ENCODE measurements around the gene TLCD2. TPM values are rescaled to one million over a fixed set of nuclear protein-coding genes. Genes with fewer than 3 reads are reported as not detected.
"Not testable (repeated sequence)": the region's sequence is repeated elsewhere in the genome, so short reads cannot be mapped to it uniquely, and the experiment has no call there.

TLCD2 gene
- total and polyA plus RNA-seq, 9 donors, result 1.5 to 9.1 (median 5.6) TPM

DNA sequence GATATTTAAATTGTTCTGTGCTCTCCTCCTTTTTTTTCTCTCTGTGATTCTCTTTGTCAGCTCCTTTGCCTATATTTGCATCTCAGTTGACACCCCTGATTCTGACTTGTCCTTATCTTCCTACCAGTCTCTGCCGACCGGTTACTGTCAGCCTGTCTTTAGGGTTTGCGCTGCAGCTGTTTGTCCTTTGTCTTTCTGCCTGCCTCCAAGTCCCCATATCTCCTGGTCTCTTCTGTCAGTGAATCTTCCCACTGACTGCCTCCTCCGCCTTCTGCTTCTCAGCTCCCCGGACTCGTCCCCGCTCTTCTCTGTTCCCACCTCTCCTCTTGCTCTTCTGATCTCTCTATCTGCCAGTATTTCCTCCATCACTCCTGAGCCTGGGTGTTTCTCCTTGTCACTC is 5.2 kb downstream of the TLCD2 start:
- intact Hi-C loops (cut with DNase I), result loop anchor here in 3 of 4 donors (5.0 to 10.0 kb wide), 3 partner anchors 33 to 50 kb away; no protein-coding TSS in a partner anchor
- H3K4me1 ChIP-seq (ENCODE audit: insufficient read depth), result no peaks in the 10 kb centered on the region
- WGBS, 3 donors, result 71 to 73% (median 71%) methylated on average over 7 of the region's 7 CpGs
- no peak overlapping the region for H3K27ac ChIP-seq
- H3K9me3 ChIP-seq, result no peaks in the 10 kb centered on the region
- no peak for DNase-seq
- no peaks in the 10 kb centered on the region for H3K36me3 ChIP-seq
- H3K27me3 ChIP-seq, result no peaks in the 10 kb centered on the region
- H3K4me3 ChIP-seq, result no peak overlapping the region
- TF ChIP-seq, protein P1, sequence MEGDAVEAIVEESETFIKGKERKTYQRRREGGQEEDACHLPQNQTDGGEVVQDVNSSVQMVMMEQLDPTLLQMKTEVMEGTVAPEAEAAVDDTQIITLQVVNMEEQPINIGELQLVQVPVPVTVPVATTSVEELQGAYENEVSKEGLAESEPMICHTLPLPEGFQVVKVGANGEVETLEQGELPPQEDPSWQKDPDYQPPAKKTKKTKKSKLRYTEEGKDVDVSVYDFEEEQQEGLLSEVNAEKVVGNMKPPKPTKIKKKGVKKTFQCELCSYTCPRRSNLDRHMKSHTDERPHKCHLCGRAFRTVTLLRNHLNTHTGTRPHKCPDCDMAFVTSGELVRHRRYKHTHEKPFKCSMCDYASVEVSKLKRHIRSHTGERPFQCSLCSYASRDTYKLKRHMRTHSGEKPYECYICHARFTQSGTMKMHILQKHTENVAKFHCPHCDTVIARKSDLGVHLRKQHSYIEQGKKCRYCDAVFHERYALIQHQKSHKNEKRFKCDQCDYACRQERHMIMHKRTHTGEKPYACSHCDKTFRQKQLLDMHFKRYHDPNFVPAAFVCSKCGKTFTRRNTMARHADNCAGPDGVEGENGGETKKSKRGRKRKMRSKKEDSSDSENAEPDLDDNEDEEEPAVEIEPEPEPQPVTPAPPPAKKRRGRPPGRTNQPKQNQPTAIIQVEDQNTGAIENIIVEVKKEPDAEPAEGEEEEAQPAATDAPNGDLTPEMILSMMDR (IDR thresholded peaks at IDR 0.05), result no peak

DNA sequence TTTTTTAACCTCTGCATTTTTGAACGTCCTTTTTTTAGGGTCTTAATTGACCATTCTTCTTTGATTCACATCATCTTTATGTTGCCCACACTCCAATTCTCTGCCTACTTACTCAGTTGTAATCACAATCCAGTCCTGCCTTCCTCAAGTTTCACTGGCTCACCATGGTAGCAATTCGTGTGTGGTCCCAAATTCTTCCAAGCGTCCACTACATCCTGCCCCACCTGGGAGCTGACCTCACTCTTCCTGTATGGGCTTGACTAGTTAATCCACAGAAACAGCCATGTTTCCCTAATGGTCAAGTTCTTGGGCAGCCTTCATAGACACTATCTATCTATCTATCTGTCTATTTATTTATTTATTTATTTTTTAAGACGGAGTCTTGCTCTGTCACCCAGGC is 7.1 kb downstream of the TLCD2 start:
- TF ChIP-seq EP300 (IDR thresholded peaks at IDR 0.05) (no peak), POLR2A (IDR thresholded peaks at IDR 0.05) (no peak)
- TF ChIP-seq, protein P1 (IDR thresholded peaks at IDR 0.05), result no peak
- H3K9me3 ChIP-seq, result no peaks in the 10 kb centered on the region
- H3K36me3 ChIP-seq, result no peaks in the 10 kb centered on the region
- no peak overlapping the region for H3K27ac ChIP-seq
- no peaks in the 10 kb centered on the region for H3K4me1 ChIP-seq (ENCODE audit: insufficient read depth)
- intact Hi-C loops (cut with DNase I), result loop anchor here in 1 of 4 donors (10.0 kb wide), 1 partner anchor 48 kb away; no protein-coding TSS in a partner anchor
- WGBS, 3 donors, result 37 to 49% (median 46%) methylated on average over 4 of the region's 4 CpGs
- H3K4me3 ChIP-seq, result no peak overlapping the region
- no peaks in the 10 kb centered on the region for H3K27me3 ChIP-seq
- no peak for DNase-seq

DNA sequence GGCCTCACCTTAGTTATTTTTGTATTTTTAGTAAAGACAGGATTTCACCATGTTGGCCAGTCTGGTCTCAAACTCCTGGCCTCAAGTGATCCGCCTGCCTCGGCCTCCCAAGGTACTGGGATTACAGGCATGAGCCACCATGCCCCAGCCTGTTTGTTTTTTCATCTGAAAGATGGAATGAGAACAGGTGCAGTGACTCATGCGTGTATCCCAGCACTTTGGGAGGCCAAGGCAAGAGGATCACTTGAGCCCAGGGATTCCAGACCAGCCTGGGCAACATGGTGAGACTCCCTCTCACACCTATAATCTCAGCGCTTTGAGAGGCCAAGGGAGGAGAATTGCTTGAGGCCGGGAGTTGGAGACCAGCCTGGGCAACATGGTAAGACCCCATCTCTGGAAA is 10.3 kb downstream of the TLCD2 start:
- not testable (repeated sequence) for H3K27me3 ChIP-seq; H3K27ac ChIP-seq; DNase-seq; H3K9me3 ChIP-seq; H3K4me1 ChIP-seq (ENCODE audit: insufficient read depth); H3K36me3 ChIP-seq; H3K4me3 ChIP-seq
- 84 to 92% (median 87%) methylated on average over 5 of the region's 5 CpGs for WGBS, 3 donors
- intact Hi-C loops (cut with DNase I), result loop anchor here in 1 of 4 donors (10.0 kb wide), 1 partner anchor 45 kb away; no protein-coding TSS in a partner anchor

DNA sequence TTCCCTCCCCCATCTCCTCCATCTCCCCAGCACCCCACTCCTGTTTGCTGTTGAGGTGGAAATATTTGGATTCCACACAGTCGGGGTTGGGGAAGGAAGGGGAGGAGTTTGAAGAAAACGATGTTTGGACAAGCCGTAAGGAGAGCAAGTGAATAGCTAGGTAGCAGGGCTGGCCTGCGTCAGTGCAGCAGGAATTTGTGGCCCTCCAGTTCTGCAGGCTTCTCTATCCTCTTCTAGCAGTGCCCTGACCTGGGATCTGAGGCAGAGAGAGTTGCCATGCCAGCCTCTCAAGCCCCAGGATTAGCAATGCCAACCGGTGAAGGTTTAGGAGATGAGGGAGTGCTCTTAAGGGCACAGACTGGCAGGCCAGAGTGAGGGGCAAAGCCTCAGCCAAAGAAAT is 12.5 kb downstream of the TLCD2 start:
- H3K4me3 ChIP-seq, result no peak overlapping the region
- H3K4me1 ChIP-seq (ENCODE audit: insufficient read depth), result no peaks in the 10 kb centered on the region
- DNase-seq, result no peak
- peaks cover 0 to 3% of the 10 kb centered on the region in 2 donors for H3K9me3 ChIP-seq
- TF ChIP-seq POLR2A (IDR thresholded peaks at IDR 0.05) (no peak), EP300 (IDR thresholded peaks at IDR 0.05) (no peak)
- TF ChIP-seq, protein P1 (IDR thresholded peaks at IDR 0.05), result no peak
- intact Hi-C loops (cut with DNase I), result no loop called here
- H3K27ac ChIP-seq, result no peak overlapping the region
- H3K27me3 ChIP-seq, result no peaks in the 10 kb centered on the region
- whole genome bisulfite sequencing, 3 donors, result 42 to 46% (median 45%) methylated on average over 5 of the region's 5 CpGs
- H3K36me3 ChIP-seq, result no peaks in the 10 kb centered on the region

DNA sequence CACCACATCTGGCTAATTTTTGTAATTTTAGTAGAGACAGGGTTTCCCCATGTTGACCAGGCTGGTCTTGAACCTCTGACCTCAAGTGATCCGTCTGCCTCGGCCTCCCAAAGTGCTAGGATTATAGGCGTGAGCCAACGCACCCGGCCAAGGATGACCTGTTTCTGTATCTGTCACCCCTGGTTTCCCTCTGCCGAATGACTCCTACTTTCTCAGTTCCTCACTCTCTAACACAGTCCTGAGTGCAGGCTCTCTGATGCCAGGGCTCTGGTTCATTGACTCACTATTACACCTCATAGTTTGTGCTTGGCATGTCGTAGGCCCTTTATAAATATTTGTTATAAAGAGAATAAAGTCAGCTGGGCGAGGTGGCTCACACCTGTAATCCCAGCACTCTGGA is 14.8 kb downstream of the TLCD2 start:
- H3K4me1 ChIP-seq (ENCODE audit: insufficient read depth), result no peaks in the 10 kb centered on the region
- H3K9me3 ChIP-seq, result peaks cover 0 to 3% of the 10 kb centered on the region in 2 donors
- intact Hi-C loops (cut with DNase I), result no loop called here
- TF ChIP-seq POLR2A (IDR thresholded peaks at IDR 0.05) (no peak), EP300 (IDR thresholded peaks at IDR 0.05) (no peak)
- TF ChIP-seq, protein P1 (IDR thresholded peaks at IDR 0.05), result no peak
- no peaks in the 10 kb centered on the region for H3K36me3 ChIP-seq
- no peak overlapping the region for H3K4me3 ChIP-seq
- 82 to 93% (median 89%) methylated on average over 8 of the region's 8 CpGs for WGBS, 3 donors
- H3K27ac ChIP-seq, result no peak overlapping the region
- H3K27me3 ChIP-seq, result no peaks in the 10 kb centered on the region
- DNase-seq, result no peak

Data from ovary (tissue), 9 donors.